Esophagus muscularis mucosa (tissue), 3 donors: ENCODE measurements around the gene SLC25A48.

Source experiments
- CTCF ChIP-seq, 3 experiments: fragments of 200-600 bp in 2 of 3; fragments of 450-650 bp in 1 of 3; sonication (generic) in 2 of 3; IDR thresholded peaks; one replicate each; pipeline ENCODE4 v1.5.1; 2017 to 2019; ENCODE audit warnings: antibody characterized with exemption in 3 of 3, mild to moderate bottlenecking in 2 of 3, moderate library complexity in 1 of 3
- POLR2AphosphoS5 ChIP-seq, 2 donors: sonication (generic); formaldehyde crosslinking; IDR thresholded peaks; one replicate each; pipeline ENCODE4 v1.6.1; 2017; ENCODE audit warnings: antibody characterized with exemption in 2 of 2

GRCh38 chr5:135880801-135881200, 46.3 kb downstream of the SLC25A48 start:
- TF ChIP-seq CTCF (IDR thresholded peaks at IDR 0.05), result no peak
- no peak for TF ChIP-seq POLR2AphosphoS5 (IDR thresholded peaks at IDR 0.05)
